Pancreas (tissue), 10 donors: ENCODE data around the gene RNU7-1. TPM values are rescaled to one million over a fixed set of nuclear protein-coding genes. Genes with fewer than 3 reads are reported as not detected.

Source experiments
- ATAC-seq, 4 donors: fragments of 200-7000 bp; cut with Tn5 transposase; one replicate each; pipeline versions ENCODE4 v1.8.0 to v1.9.1; 2020; ENCODE audit warnings: mild to moderate bottlenecking in 4 of 4, moderate library complexity in 4 of 4
- DNase-seq, 6 donors: peaks; one replicate each; pipeline ENCODE4 v3.0.0-alpha.2; 2020
- FAIRE-seq: peaks from 2 replicates; lab custom pipeline; 2012; peaks lifted over from hg19 to GRCh38; lab: Jason Lieb, UNC
- H3K27ac ChIP-seq, 4 donors: fragments of 200-600 bp; sonication (generic); 1 replicate in 3 of 4; 2 replicates in 1 of 4; pipeline versions ENCODE4 v1.5.0 to v1.8.0; 2020
- H3K27me3 ChIP-seq, 4 donors: fragments of 200-600 bp; one replicate each; pipeline ENCODE4 v1.8.0; 2021
- H3K36me3 ChIP-seq, 3 donors: fragments of 200-600 bp; sonication (generic) in 1 of 3; one replicate each; pipeline versions ENCODE4 v1.5.0 to v1.8.0; 2020 to 2021
- H3K4me1 ChIP-seq, 3 donors: fragments of 200-600 bp; one replicate each; pipeline ENCODE4 v1.8.0; 2021
- H3K4me3 ChIP-seq, 4 donors: fragments of 200-600 bp; sonication (generic) in 2 of 4; one replicate each; pipeline versions ENCODE4 v1.5.0 to v1.8.0; 2020 to 2021
- H3K9me3 ChIP-seq, 4 donors: fragments of 200-600 bp; one replicate each; pipeline ENCODE4 v1.8.0; 2021
- WGBS, 2 donors: extraction: QIAGEN DNeasy Blood & Tissue Kit; methylation state at CpG; one replicate each; pipeline ENCODE4 v1.1.7; 2013; 5-methylcytosine and 5-hydroxymethylcytosine counted together
- intact Hi-C, 3 donors: fragments of 100-400 bp; cut with DNase I; formaldehyde crosslinking; loops; one replicate each; pipeline versions ENCODE4 v1.11.1 to v1.14.2; 2022
- polyA plus RNA-seq, 2 donors: library from polyadenylated mRNA; stranded (reverse); fragments of 200-250 nt; gene quantifications; one replicate each; pipeline ENCODE4 v1.2.3, GENCODE V29; 2013
- total RNA-seq, 6 donors: library from RNA; stranded (reverse); fragmentation: NEBNext Ultra II Directional in 4 of 6; extraction: Animal tissue kit (Norgen Biotek cat#: 25700) in 4 of 6; gene quantifications; one replicate each; pipeline versions ENCODE4 v1.2.1 to v1.2.4, GENCODE V29; 2021 to 2023
- TF ChIP-seq, protein P1 (sequence below), 4 donors: fragments of 200-600 bp; sonication (generic) in 3 of 4; IDR thresholded peaks; one replicate each; pipeline versions ENCODE4 v1.5.0 to v1.8.0; 2021; ENCODE audit warnings: antibody characterized with exemption in 4 of 4
- donor health status: healthy with polysubstance abuse.
- donor health status: DM: no; HTN: no; CAD: no; lungs with moderate emphysema.
- donor health status: DM: no; HTN: no; CAD: no.
- donor health status: control.
- donor health status: control.
- donor health status: Bipolar disorder and iron deficiency.
- donor health status: DM: yes; HTN: yes; CAD: no.
- donor health status: DM: no; HTN: no; CAD: no.
- donor health status: DM: no; HTN: no; CAD: no.
- donor health status: DM: yes; HTN: yes; CAD: no.

Gene RNU7-1
- total and polyA plus RNA-seq, 8 donors = not detected

DNA sequence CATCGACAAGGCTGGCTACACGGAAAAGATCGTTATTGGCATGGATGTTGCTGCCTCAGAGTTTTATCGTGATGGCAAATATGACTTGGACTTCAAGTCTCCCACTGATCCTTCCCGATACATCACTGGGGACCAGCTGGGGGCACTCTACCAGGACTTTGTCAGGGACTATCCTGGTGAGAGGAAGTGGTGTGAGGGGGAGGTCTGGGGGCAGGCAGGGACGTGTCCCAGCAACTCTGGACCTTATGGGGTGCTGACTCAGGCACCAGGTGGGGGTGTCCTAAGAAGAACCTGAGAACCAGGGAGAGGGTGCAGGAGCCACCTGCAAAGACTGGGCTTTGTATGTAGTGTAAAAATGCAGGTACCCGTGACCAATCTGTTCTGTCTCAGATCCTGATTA, 24.0 kb upstream of the RNU7-1 start:
- no peak for FAIRE-seq
- TF ChIP-seq, protein P1, sequence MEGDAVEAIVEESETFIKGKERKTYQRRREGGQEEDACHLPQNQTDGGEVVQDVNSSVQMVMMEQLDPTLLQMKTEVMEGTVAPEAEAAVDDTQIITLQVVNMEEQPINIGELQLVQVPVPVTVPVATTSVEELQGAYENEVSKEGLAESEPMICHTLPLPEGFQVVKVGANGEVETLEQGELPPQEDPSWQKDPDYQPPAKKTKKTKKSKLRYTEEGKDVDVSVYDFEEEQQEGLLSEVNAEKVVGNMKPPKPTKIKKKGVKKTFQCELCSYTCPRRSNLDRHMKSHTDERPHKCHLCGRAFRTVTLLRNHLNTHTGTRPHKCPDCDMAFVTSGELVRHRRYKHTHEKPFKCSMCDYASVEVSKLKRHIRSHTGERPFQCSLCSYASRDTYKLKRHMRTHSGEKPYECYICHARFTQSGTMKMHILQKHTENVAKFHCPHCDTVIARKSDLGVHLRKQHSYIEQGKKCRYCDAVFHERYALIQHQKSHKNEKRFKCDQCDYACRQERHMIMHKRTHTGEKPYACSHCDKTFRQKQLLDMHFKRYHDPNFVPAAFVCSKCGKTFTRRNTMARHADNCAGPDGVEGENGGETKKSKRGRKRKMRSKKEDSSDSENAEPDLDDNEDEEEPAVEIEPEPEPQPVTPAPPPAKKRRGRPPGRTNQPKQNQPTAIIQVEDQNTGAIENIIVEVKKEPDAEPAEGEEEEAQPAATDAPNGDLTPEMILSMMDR (IDR thresholded peaks at IDR 0.05) = no peak
- peak in 2 of 6 donors; percentile 9 to 24 for DNase-seq
- Histone ChIP-seq H3K4me3 (no peak overlapping the region), H3K27me3 (no peaks in the 10 kb centered on the region), H3K27ac (no peak overlapping the region), H3K9me3 (no peaks in the 10 kb centered on the region), H3K36me3 (no peaks in the 10 kb centered on the region), H3K4me1 (peaks cover 1 to 2% (median 2%) of the 10 kb centered on the region in 3 donors)
- ATAC-seq = no peak
- WGBS, 2 donors = 49 to 56% methylated on average over 7 of the region's 7 CpGs
- intact Hi-C loops = no loop called here

DNA sequence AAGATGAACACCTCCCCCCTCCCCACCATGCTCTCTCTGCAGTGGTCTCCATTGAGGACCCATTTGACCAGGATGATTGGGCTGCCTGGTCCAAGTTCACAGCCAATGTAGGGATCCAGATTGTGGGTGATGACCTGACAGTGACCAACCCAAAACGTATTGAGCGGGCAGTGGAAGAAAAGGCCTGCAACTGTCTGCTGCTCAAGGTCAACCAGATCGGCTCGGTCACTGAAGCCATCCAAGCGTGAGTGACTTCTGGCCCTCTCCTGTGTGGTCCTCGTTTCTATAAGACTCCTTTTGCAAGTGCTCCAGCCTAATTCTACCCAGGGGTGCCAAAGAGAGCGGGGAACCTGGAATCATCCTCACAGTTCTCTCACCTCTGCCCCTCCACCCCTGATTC, 22.1 kb upstream of the RNU7-1 start:
- H3K9me3 ChIP-seq = no peaks in the 10 kb centered on the region
- intact Hi-C loops = loop anchor here in 1 of 3 donors (10.0 kb wide), 1 partner anchor 173 kb away; the partner anchor contains the start of gene C1R
- H3K4me1 ChIP-seq = peaks cover 3 to 19% (median 9%) of the 10 kb centered on the region in 3 donors
- H3K27me3 ChIP-seq = no peaks in the 10 kb centered on the region
- FAIRE-seq = no peak
- no peak overlapping the region for H3K4me3 ChIP-seq
- 42 to 49% methylated on average over 7 of the region's 7 CpGs for WGBS, 2 donors
- TF ChIP-seq, protein P1 (IDR thresholded peaks at IDR 0.05) = no peak
- ATAC-seq = no peak
- no peak overlapping the region for H3K27ac ChIP-seq
- H3K36me3 ChIP-seq = no peaks in the 10 kb centered on the region
- DNase-seq = peak in 1 of 6 donors; percentile 6

DNA sequence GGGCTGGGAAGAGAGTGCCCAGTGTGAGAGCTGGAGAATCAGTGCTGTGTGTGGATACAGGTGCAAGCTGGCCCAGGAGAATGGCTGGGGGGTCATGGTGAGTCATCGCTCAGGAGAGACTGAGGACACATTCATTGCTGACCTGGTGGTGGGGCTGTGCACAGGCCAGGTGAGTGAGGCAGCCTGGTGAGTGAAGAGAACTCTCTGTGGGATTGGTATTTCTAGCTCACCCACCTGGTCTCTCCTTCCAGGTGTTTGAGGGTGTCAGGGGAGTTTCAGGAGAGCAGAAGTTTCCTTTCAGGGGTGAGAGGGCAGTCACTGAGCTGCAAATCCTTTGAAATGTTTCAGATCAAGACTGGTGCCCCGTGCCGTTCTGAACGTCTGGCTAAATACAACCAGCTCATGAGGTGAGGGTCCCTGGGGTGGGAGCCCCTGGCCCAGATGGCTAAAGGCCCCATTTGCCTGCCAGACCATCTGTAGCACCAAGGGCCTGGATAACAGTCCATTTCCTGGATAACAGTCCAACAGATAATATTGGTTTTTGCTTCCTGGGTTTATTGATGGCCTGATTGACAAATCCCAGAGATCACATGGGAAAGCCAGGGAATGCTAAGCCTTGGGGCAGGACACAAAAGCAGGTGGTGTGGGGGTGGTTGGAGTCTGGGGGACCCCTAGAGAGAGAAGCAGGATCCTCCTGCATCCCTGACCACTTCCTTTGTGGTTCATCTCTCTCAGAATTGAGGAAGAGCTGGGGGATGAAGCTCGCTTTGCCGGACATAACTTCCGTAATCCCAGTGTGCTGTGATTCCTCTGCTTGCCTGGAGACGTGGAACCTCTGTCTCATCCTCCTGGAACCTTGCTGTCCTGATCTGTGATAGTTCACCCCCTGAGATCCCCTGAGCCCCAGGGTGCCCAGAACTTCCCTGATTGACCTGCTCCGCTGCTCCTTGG, 21.3 kb upstream of the RNU7-1 start:
- no peak overlapping the region for H3K4me3 ChIP-seq
- no peaks in the 10 kb centered on the region for H3K27me3 ChIP-seq
- peaks cover 3 to 24% (median 9%) of the 10 kb centered on the region in 3 donors for H3K4me1 ChIP-seq
- peak in 1 of 6 donors; percentile 23 for DNase-seq
- intact Hi-C loops = loop anchor here in 1 of 3 donors (10.0 kb wide), 1 partner anchor 173 kb away; the partner anchor contains the start of gene C1R
- WGBS, 2 donors = 60 to 75% methylated on average over 9 of the region's 9 CpGs
- no peak for ATAC-seq
- TF ChIP-seq, protein P1 (IDR thresholded peaks at IDR 0.05) = no peak
- no peak overlapping the region for H3K27ac ChIP-seq
- no peaks in the 10 kb centered on the region for H3K36me3 ChIP-seq
- no peak for FAIRE-seq
- no peaks in the 10 kb centered on the region for H3K9me3 ChIP-seq

DNA sequence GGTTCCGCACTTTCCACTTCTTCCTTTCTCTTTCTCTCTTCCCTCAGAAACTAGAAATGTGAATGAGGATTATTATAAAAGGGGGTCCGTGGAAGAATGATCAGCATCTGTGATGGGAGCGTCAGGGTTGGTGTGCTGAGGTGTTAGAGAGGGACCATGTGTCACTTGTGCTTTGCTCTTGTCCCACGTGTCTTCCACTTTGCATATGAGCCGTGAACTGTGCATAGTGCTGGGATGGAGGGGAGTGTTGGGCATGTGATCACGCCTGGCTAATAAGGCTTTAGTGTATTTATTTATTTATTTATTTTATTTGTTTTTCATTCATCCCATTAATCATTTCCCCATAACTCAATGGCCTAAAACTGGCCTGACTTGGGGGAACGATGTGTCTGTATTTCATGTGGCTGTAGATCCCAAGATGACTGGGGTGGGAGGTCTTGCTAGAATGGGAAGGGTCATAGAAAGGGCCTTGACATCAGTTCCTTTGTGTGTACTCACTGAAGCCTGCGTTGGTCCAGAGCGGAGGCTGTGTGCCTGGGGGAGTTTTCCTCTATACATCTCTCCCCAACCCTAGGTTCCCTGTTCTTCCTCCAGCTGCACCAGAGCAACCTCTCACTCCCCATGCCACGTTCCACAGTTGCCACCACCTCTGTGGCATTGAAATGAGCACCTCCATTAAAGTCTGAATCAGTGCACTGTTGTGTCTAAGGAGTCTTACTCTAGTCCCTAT, 20.4 kb upstream of the RNU7-1 start:
- FAIRE-seq (no peak), ATAC-seq (no peak)
- WGBS, 2 donors = 56 to 65% methylated on average over 10 of the region's 10 CpGs

More for the DNA sequence above, 20.4 kb upstream of the RNU7-1 start:
- H3K4me1 ChIP-seq = peaks cover 3 to 24% (median 9%) of the 10 kb centered on the region in 3 donors
- DNase-seq = peak in 1 of 6 donors; percentile 10
- H3K4me3 ChIP-seq = no peak overlapping the region
- no peaks in the 10 kb centered on the region for H3K27me3 ChIP-seq
- no peak overlapping the region for H3K27ac ChIP-seq
- TF ChIP-seq, protein P1 (IDR thresholded peaks at IDR 0.05) = no peak
- no peaks in the 10 kb centered on the region for H3K9me3 ChIP-seq
- H3K36me3 ChIP-seq = no peaks in the 10 kb centered on the region
- intact Hi-C loops = loop anchor here in 1 of 3 donors (10.0 kb wide), 1 partner anchor 172 kb away; the partner anchor contains the start of gene C1R
